Panc1 (cell line): ENCODE results near the gene TTLL5. TPM values are rescaled to one million over a fixed set of nuclear protein-coding genes. Genes with fewer than 3 reads are reported as not detected.

Experiments used
- ATAC-seq: fragments of 200-7000 bp; cut with Tn5 transposase; 2 replicates; pipeline ENCODE4 v1.9.1; 2020; ENCODE audit warnings: mild to moderate bottlenecking, moderate library complexity
- BruUV-seq: library from RNA; stranded (reverse); fragments of 400-500 nt; replicated peaks from 2 replicates; lab custom pipeline; 2021; lab: Mats Ljungman, UMichigan
- CTCF ChIA-PET: fragments of 300-600 bp; sonication (Branson Sonifier 250); formaldehyde crosslinking; loops from one replicate; lab custom pipeline; 2022; ENCODE audit warnings: antibody characterized with exemption; lab: Charles Lee
- POLR2A ChIA-PET: fragments of 300-600 bp; sonication (Branson Sonifier 250); formaldehyde crosslinking; loops from one replicate; lab custom pipeline; 2022; ENCODE audit warnings: antibody characterized with exemption; lab: Charles Lee
- DNase-seq: peaks from one replicate; pipeline ENCODE4 v3.0.0-alpha.2; 2010; ENCODE audit warnings: low read depth, low spot score
- H3K27ac ChIP-seq: 2 replicates; pipeline ENCODE4 v1.5.1; 2011; ENCODE audit warnings: mild to moderate bottlenecking, low read length, inconsistent platforms
- H3K27me3 ChIP-seq: fragments of 200-500 bp; sonication (Bioruptor generic); 2 replicates; pipeline ENCODE4 v1.6.0; 2014; ENCODE audit warnings: low read length, inconsistent platforms; ENCODE audit not compliant: control insufficient read depth, insufficient read depth
- H3K36me3 ChIP-seq: fragments of 200-500 bp; sonication (Bioruptor generic); 2 replicates; pipeline ENCODE4 v1.5.1; 2014; ENCODE audit warnings: inconsistent platforms, mild to moderate bottlenecking, low read length, moderate library complexity; ENCODE audit not compliant: control insufficient read depth, insufficient read depth
- H3K4me1 ChIP-seq: 2 replicates; pipeline ENCODE4 v1.5.1; 2011; ENCODE audit warnings: inconsistent platforms, mild to moderate bottlenecking, low read length, moderate library complexity; ENCODE audit not compliant: control insufficient read depth, insufficient read depth
- H3K4me3 ChIP-seq, 2 experiments: 2 replicates each; pipeline ENCODE4 v1.5.1; 2011 to 2012; ENCODE audit warnings: low read depth in 2 of 2, low read length in 2 of 2, mild to moderate bottlenecking in 2 of 2, inconsistent platforms in 1 of 2, moderate library complexity in 1 of 2
- H3K9me3 ChIP-seq: fragments of 200-500 bp; sonication (Bioruptor generic); 2 replicates; pipeline ENCODE4 v1.5.1; 2014; ENCODE audit warnings: low read depth, mild to moderate bottlenecking, inconsistent platforms, low read length, moderate library complexity; ENCODE audit not compliant: control insufficient read depth, insufficient read depth
- CTCF ChIP-seq: fragments of 450-650 bp; IDR thresholded peaks from 2 replicates; pipeline ENCODE4 v1.5.1; 2017; ENCODE audit warnings: mild to moderate bottlenecking
- POLR2AphosphoS5 ChIP-seq: IDR thresholded peaks from 2 replicates; pipeline ENCODE4 v1.6.1; 2012; ENCODE audit warnings: mild to moderate bottlenecking, low read depth, low read length, moderate library complexity
- SIN3A ChIP-seq: IDR thresholded peaks from 2 replicates; pipeline ENCODE4 v1.6.1; 2012; ENCODE audit warnings: low read depth, mild to moderate bottlenecking, low read length, moderate library complexity, borderline replicate concordance; ENCODE audit not compliant: insufficient read depth
- TCF7L2 ChIP-seq: IDR thresholded peaks from 2 replicates; pipeline ENCODE4 v1.6.1; 2011; ENCODE audit warnings: mild to moderate bottlenecking, low read depth, low read length, inconsistent platforms
- in situ Hi-C: cut with HindIII; loops from 2 replicates; pipeline ENCODE4 v1.10.0; 2016; ENCODE audit warnings: low sequenced_read_pairs, low pct_unique_long_range_greater_than_20kb
- intact Hi-C: fragments of 100-400 bp; cut with micrococcal nuclease; formaldehyde crosslinking; loops from one replicate; pipeline ENCODE4 v1.10.0; 2022; ENCODE audit not compliant: unreplicated experiment
- total RNA-seq: library from RNA; stranded (reverse); gene quantifications from one replicate; pipeline ENCODE4 v1.2.1, GENCODE V29; 2021; ENCODE audit not compliant: unreplicated experiment
- TF ChIP-seq, protein P1 (sequence below), 2 experiments: IDR thresholded peaks; 2 replicates each; pipeline ENCODE4 v1.6.1; 2011 to 2012; ENCODE audit warnings: low read depth in 2 of 2, control low read depth in 1 of 2, low read length in 1 of 2, mild to moderate bottlenecking in 1 of 2, moderate library complexity in 1 of 2; ENCODE audit not compliant: insufficient read depth in 1 of 2

The TTLL5 gene
- total RNA-seq, 1 experiment from 2014 or later, result 23.5 TPM

GRCh38 chr14:75944607-75945241 is 283.7 kb downstream of the TTLL5 start:
- Histone ChIP-seq H3K9me3 (no peaks in the 10 kb centered on the region), H3K27ac (no peak overlapping the region), H3K27me3 (no peaks in the 10 kb centered on the region), H3K36me3 (no peaks in the 10 kb centered on the region), H3K4me1 (no peaks in the 10 kb centered on the region), H3K4me3 (no peak overlapping the region)
- in situ Hi-C loops (no loop called here), intact Hi-C loops (no loop called here)
- ChIA-PET POLR2A (no interaction called here), CTCF (no interaction called here)
- DNase-seq (no peak), ATAC-seq (no peak)
- BruUV-seq, result no TSS peak
- TF ChIP-seq, protein P1, sequence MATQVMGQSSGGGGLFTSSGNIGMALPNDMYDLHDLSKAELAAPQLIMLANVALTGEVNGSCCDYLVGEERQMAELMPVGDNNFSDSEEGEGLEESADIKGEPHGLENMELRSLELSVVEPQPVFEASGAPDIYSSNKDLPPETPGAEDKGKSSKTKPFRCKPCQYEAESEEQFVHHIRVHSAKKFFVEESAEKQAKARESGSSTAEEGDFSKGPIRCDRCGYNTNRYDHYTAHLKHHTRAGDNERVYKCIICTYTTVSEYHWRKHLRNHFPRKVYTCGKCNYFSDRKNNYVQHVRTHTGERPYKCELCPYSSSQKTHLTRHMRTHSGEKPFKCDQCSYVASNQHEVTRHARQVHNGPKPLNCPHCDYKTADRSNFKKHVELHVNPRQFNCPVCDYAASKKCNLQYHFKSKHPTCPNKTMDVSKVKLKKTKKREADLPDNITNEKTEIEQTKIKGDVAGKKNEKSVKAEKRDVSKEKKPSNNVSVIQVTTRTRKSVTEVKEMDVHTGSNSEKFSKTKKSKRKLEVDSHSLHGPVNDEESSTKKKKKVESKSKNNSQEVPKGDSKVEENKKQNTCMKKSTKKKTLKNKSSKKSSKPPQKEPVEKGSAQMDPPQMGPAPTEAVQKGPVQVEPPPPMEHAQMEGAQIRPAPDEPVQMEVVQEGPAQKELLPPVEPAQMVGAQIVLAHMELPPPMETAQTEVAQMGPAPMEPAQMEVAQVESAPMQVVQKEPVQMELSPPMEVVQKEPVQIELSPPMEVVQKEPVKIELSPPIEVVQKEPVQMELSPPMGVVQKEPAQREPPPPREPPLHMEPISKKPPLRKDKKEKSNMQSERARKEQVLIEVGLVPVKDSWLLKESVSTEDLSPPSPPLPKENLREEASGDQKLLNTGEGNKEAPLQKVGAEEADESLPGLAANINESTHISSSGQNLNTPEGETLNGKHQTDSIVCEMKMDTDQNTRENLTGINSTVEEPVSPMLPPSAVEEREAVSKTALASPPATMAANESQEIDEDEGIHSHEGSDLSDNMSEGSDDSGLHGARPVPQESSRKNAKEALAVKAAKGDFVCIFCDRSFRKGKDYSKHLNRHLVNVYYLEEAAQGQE (IDR thresholded peaks at IDR 0.05; ENCODE audit: insufficient read depth in 1 of 2, low read depth in 2 of 2, low read length in 1 of 2), result no peak
- TF ChIP-seq CTCF (no peak), TCF7L2 (no peak), SIN3A (no peak), POLR2AphosphoS5 (no peak)

DNA sequence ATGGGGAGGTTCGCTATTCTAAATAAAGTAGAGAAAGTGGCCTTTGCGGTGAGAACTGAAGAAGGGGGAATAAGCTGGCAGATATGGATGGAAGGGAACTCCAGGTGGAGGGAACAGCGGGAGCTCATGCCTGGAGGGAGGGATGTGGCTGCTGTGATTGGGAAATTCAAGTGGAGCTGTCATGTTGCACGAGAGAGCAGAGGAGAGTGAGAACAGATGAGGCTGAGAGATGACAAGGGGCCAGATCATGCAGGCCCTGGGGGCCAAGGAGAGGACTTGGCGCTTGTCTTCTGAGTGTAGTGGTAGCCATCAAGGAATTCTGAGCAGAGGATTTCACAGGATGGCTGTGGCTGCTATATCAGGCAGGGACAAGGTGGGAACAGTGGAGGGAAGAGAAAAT is 285.7 kb downstream of the TTLL5 start:
- no peaks in the 10 kb centered on the region for H3K27me3 ChIP-seq
- TF ChIP-seq CTCF (no peak), POLR2AphosphoS5 (no peak), SIN3A (no peak)
- TF ChIP-seq, protein P1 (IDR thresholded peaks at IDR 0.05; ENCODE audit: insufficient read depth in 1 of 2, low read depth in 2 of 2, low read length in 1 of 2), result no peak
- no peak for DNase-seq
- no peak for ATAC-seq
- H3K9me3 ChIP-seq, result no peaks in the 10 kb centered on the region
- ChIA-PET CTCF (no interaction called here), POLR2A (no interaction called here)
- BruUV-seq, result no TSS peak
- no peaks in the 10 kb centered on the region for H3K4me1 ChIP-seq
- intact Hi-C loops, result no loop called here
- no peak overlapping the region for H3K4me3 ChIP-seq
- in situ Hi-C loops, result no loop called here
- no peak overlapping the region for H3K27ac ChIP-seq
- H3K36me3 ChIP-seq, result no peaks in the 10 kb centered on the region
